HL-60/S4 (cell line): Measurements from ENCODE around the gene METTL8.

ENCODE experiments used
- in situ Hi-C: fragments of 300-500 bp; cut with MboI; formaldehyde crosslinking; loops from 2 replicates; pipeline ENCODE4 v1.14.3; 2022; ENCODE audit warnings: low sequenced_read_pairs

METTL8 gene

GRCh38 chr2:171346723-171347557 is 86.8 kb downstream of the METTL8 start:
- in situ Hi-C loops: no loop called here

GRCh38 chr2:171345971-171346722 is 87.6 kb downstream of the METTL8 start:
- in situ Hi-C loops: no loop called here

GRCh38 chr2:171344182-171344581 is 89.6 kb downstream of the METTL8 start:
- in situ Hi-C loops: no loop called here

GRCh38 chr2:171342067-171342413 is 91.8 kb downstream of the METTL8 start:
- in situ Hi-C loops: no loop called here

- in situ Hi-C loops: no loop called here
Measured at GRCh38 chr2:171341394-171342066, 92.3 kb downstream of the METTL8 start.

- in situ Hi-C loops: no loop called here
Measured at GRCh38 chr2:171334946-171335345, 98.8 kb downstream of the METTL8 start.

GRCh38 chr2:171334171-171334570 is 99.6 kb downstream of the METTL8 start:
- in situ Hi-C loops: no loop called here

- in situ Hi-C loops: no loop called here
Measured at GRCh38 chr2:171330155-171330956, 103.4 kb downstream of the METTL8 start.

GRCh38 chr2:171327043-171327496 is 106.7 kb downstream of the METTL8 start:
- in situ Hi-C loops: no loop called here

- in situ Hi-C loops: no loop called here
Measured at GRCh38 chr2:171325886-171326585, 107.8 kb downstream of the METTL8 start.

- in situ Hi-C loops: no loop called here
Measured at GRCh38 chr2:171323971-171324528, 109.7 kb downstream of the METTL8 start.

GRCh38 chr2:171322928-171323327 is 110.9 kb downstream of the METTL8 start:
- in situ Hi-C loops: no loop called here

- in situ Hi-C loops: no loop called here
Measured at GRCh38 chr2:171320731-171321130, 113.1 kb downstream of the METTL8 start.

- in situ Hi-C loops: no loop called here
Measured at GRCh38 chr2:171320208-171320621, 113.6 kb downstream of the METTL8 start.

- in situ Hi-C loops: no loop called here
Measured at GRCh38 chr2:171319164-171319810, 114.5 kb downstream of the METTL8 start.

GRCh38 chr2:171318463-171318934 is 115.3 kb downstream of the METTL8 start:
- in situ Hi-C loops: no loop called here

- in situ Hi-C loops: no loop called here
Measured at GRCh38 chr2:171317492-171318125, 116.2 kb downstream of the METTL8 start.

- in situ Hi-C loops: no loop called here
Measured at GRCh38 chr2:171316755-171317337, 116.9 kb downstream of the METTL8 start.
